Erythroblast (primary cell): Measurements from ENCODE around the gene SLC12A4.

ENCODE experiments used
- DNase-seq, 2 experiments: peaks; one replicate each; lab custom pipeline; 2025; lab: John Stamatoyannopoulos, UW
- GATA1 ChIP-seq: IDR thresholded peaks from 2 replicates; pipeline ENCODE4 v1.6.1; 2011; ENCODE audit warnings: low read depth, mild to moderate bottlenecking, control low read depth, low read length, moderate library complexity
- POLR2A ChIP-seq: IDR thresholded peaks from 2 replicates; pipeline ENCODE4 v1.6.1; 2011; ENCODE audit warnings: mild to moderate bottlenecking, low read length

SLC12A4 gene

DNA sequence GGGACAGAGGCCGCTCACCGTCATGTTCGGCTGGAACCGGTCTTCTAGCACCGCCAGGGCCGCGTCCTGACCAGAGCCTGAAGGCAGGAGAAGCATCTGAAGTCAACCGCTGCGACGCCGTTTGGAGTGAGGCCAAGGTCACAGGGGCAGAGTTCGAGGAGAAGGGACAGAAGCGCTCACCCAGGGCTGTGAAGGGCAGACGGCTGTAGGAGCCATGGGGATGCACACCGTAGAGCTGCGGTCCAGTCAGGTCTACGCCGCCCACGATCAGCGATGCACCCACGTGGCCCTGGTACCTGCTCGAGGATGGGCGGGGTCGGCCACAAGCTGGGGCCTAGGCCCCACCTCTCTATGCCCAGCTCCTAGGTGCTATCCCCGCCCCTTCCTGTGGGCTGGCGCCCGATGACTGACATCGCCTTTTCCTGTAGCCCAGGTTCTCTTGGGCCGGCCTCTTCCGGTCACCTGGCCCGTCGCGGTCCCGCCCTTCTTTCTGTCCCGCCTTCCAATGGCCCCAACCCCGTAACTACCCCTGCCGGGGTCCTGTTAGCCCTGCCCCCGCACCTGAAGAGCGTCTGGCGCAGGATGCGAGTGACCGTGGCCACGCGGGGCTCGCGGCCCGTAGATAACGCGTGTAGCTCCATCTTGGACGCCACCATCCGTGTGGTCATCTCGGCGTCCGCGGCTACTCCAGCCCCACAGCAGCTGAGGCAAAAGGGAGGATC lies 32.9 kb downstream of the SLC12A4 start:
- peak; percentile 92 to 93 for DNase-seq
- TF ChIP-seq GATA1 (no peak), POLR2A (peak; percentile 85)

- DNase-seq = no peak
- no peak for TF ChIP-seq POLR2A
- TF ChIP-seq GATA1 = no peak
These were observed 33.4 kb downstream of the SLC12A4 start for GRCh38 chr16:67935101-67935401.

DNA sequence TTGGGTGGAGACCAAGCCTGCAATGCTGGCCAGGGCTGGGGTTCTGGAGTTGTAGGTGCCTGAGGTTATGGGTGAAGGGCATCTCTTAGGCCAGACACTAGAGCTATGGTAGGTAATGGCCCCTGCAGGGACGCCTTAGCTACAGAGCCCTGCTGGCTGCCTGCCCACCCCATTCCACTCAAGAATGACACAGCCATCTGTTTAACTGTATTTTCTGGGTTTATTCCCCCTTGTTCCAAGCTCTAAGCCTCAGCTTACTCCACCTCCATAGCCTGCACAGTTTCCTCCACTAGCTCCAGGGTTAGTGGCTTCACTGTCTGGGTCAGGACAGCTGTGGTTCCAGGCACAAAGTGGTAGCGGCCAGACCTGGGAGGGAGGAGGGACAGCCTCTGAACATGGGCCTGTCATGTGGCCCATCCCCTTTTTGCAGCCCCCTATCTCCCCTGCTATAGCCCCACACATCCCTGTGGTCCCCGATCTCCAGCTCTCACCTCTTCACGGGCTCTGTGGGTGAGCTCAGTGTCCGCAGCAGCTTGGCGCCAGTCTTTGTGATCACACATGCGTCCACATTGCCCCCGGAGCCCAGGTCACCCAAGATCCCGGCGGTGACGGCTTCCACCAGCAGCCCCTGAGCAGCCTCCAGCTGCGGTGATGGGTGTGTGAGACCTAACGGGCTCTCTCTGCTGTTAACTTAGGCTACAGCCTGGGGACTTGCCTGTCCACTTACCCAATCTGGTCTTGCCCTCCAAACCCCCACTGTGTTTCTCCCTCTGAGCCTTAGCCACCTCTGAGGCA lies 33.9 kb downstream of the SLC12A4 start:
- DNase-seq = no peak
- TF ChIP-seq GATA1 (no peak), POLR2A (no peak)

- DNase-seq = no peak
- no peak for TF ChIP-seq GATA1
These were observed 34.6 kb downstream of the SLC12A4 start for GRCh38 chr16:67933805-67934204.

- TF ChIP-seq POLR2A = no peak
- TF ChIP-seq GATA1 = no peak
- DNase-seq = no peak
These were observed 36.0 kb downstream of the SLC12A4 start for GRCh38 chr16:67932462-67932840.

- TF ChIP-seq POLR2A = no peak
- TF ChIP-seq GATA1 = no peak
- DNase-seq = no peak
These were observed 36.5 kb downstream of the SLC12A4 start, which contains the start of gene CTRL for GRCh38 chr16:67931712-67932461. Gene CTRL, minus strand, starts transcription at chr16:67931862. Its CDS starts 10 bp downstream, at chr16:67931852.

- TF ChIP-seq POLR2A = no peak
- DNase-seq = no peak
These were observed 37.7 kb downstream of the SLC12A4 start for GRCh38 chr16:67930678-67931211.

DNA sequence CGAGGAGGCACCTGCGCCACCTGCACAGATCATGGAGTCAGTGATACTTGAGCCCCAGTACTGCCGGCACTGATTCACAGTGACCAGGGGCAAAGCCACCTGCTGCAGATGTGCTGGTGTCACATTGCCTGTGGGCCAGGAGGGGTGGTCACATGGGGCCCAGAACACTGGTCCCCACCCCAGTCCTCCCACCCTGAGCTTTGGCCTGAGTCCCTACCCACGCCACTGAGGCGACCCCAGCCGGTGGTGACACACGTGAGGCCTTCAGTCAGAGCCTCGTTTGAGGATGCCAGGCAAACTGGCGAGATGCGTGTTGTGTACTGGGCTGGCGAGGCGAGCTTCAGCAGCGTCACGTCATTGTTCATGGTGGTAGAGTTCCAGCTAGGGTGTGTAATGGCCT lies 38.2 kb downstream of the SLC12A4 start:
- no peak for TF ChIP-seq POLR2A
- no peak for TF ChIP-seq GATA1

GRCh38 chr16:67928561-67929364 lies 39.7 kb downstream of the SLC12A4 start:
- peak; percentile 68 to 84 for DNase-seq
- TF ChIP-seq POLR2A (no peak), GATA1 (no peak)

More for the DNA sequence above, 38.2 kb downstream of the SLC12A4 start:
- DNase-seq = no peak

DNA sequence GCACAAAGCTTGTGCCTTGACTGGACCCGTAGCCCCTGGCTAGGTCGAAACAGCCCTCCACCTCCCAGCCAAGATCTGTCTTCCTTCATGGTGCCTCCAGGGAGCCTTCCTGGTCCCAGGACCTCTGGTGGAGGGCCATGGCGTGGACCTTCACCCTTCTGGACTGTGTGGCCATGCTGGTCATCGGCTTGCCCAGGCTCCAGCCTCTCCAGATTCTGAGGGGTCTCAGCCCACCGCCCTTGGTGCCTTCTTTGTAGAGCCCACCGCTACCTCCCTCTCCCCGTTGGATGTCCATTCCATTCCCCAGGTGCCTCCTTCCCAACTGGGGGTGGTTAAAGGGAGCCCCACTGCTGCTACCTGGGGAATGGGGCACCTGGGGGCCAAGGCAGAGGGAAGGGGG lies 40.3 kb downstream of the SLC12A4 start:
- DNase-seq = no peak
- TF ChIP-seq GATA1 = no peak
- TF ChIP-seq POLR2A = no peak

GRCh38 chr16:67927131-67927941 lies 41.1 kb downstream of the SLC12A4 start:
- TF ChIP-seq POLR2A (no peak), GATA1 (no peak)
- no peak for DNase-seq

DNA sequence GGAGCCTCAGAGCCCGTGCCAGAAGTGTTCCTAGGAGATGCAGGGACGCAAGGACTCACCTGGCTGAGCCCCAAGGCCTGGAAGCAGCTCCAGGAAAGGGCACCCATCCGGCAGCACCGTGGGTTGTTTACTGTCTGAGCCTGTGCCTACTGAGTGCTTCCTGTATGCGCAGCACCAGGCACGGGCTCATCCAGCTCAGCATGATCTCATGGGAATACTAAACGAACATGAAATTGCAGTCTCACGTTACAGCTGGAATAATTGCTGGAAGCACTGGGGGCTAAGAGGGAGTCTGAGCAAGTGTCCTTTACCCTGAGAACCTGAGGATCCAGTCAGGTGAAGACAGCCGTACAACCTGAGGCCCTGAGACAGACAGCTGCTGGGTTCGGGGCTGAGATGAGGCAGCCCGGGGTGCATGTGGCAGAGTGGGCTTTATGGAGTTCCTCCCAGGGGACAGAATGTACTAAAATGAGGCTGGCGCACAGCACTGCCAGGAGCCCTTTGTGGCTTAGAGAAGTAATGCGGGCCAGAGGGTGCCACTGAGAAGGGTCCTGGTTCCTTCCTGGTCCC lies 42.2 kb downstream of the SLC12A4 start:
- TF ChIP-seq POLR2A (no peak), GATA1 (no peak)
- no peak for DNase-seq

DNA sequence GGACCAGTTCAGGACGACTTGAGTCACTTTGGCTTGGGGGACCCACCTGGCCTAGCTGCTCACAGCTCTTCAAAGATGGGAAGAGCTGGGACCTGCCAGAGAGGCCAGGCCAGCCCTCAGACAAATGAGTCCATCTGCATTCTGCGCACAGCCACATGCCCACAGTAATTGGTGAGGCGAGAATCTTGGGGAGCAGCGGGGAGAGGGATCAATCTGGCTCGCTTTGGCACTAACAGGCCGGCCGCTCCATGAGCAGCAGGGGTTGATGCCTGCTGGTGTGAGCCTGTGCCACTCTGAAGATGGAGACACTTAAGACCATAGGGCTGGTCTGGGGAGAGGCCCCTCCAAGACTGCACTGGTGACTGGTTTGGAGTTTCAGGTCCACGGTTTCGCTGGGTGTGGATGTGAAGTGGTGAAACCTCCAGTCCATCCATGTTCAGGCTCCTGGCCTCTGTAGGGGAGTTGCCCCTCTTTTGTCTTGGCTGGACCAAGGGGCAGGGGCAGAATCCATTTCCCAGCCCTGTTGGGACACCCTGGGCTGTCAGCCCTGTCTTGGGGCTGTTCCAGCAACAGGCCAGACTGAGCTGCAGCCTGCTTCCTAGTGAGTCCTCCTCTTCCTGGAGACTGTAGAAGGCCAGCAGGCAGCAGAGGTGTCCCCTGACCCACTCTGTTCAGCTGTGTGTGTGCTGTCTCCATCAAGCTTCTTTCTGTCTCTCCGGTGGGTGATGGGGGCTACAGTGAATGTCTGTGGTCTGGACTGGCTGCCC lies 44.1 kb downstream of the SLC12A4 start:
- DNase-seq = no peak
- TF ChIP-seq POLR2A (no peak), GATA1 (no peak)
